ENCODE data around the gene STX18.

The STX18 gene

DNA sequence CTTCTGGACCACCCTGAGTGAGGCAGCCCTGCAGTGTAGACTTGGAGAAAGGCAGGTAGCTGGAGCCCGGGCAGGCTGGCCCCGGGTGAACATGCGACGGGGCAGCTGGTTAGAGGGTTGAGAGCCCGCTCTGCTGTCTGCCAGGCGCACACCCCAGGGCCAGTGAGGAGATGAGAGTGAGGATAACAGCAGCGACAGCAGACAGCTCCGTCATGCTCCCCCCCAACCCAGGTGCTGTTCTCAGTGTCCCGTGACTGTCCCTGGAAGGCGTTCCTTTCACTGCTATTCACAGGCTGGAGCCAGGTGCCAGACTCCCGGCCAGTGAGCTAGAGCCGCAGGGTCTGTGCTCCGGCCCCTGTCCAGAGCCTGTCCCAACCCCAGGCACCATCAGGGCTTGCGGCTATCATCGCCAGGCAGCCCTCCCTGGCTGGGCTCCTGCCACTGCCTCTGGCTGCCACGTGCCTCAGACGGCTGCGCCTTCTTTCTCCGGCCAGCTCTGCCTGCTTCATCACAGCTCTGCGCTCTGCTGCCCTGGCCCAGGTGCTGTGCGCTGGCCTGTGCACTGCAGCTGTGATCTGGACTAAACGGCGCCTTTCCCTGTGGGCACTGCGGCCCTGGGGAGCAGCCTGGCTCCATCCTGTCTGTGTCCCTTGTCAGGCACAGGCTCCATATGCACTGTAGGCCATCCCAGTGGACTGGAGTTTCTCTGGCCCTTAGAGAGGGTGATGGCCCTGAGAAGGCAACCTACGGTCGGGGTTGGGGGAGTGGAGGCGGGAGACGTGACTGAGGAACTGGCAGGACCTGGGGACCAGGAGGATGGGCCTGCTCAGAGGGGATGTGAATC lies 135.2 kb downstream of the STX18 start:
- no peak for DNase-seq (ENCODE audit: low read depth, low spot score)

DNA sequence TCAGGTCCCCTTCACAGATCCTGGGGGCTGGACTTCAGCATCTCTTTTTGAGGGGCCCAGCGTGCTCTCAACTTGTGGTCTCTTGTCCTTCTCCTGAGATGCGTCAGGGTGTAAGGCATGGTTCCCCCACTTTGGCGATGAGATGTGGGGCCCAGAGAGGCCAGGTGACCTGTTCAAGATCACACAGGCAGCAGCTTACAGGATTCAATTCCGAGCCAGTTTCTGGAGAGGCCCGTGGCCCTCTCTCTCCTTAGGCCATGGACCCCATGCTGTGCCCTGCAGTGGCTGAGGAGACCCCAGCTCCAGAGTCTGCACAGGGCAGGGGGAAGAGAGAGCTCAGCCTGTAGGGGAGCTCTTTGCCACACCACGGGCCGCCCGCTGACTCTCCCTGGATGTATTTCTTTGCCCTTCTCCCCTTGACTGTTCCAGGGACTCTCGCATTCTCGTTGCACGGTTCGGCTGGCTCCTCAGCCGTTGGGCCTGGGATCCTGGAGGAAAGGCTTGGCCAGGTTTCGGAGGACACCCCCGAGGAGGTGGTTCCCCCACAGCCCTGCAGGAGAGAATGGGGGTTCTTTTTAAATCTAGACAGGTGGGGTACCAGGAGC lies 136.4 kb downstream of the STX18 start:
- DNase-seq (ENCODE audit: low read depth, low spot score): no peak

DNA sequence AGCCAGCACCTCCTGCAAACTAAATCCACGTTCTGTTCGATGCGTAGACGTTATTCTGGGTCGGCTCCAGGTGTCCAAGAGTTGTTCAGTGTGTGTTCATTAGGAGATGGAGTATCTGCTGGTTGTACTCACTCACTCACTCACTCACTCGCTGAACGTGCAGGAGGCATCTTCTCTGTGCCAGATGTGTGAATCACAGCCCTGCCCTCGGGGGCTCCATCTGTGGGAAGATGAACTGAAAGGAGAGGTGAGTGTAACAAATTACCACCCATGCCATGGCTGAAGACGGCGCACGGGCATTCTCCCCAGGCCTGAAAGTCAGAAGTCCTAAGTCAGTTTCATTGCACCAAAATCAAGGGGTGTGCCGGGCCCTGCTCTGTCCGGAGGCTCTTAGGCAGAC lies 138.9 kb downstream of the STX18 start:
- no peak for DNase-seq (ENCODE audit: low read depth, low spot score)

DNA sequence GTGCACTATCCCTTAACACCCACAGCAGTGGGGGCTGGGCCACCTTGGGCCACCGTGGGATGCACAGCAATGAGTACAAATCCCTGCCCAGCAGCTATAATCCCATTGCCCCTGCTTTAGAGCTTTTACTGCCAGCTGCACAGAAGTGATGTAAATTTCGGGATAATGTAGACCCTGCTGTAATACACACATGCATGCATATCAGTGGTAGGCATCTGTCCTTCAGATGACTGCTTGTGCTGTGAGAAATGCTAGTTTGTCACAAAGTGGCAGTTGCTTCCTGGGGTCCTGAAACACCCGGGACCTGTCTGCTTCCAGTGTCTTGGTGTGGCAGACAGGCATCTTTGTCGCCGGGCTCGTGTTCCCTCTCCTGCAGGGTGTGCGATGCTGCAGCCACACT lies 140.8 kb downstream of the STX18 start:
- no peak for DNase-seq (ENCODE audit: low read depth, low spot score)

DNA sequence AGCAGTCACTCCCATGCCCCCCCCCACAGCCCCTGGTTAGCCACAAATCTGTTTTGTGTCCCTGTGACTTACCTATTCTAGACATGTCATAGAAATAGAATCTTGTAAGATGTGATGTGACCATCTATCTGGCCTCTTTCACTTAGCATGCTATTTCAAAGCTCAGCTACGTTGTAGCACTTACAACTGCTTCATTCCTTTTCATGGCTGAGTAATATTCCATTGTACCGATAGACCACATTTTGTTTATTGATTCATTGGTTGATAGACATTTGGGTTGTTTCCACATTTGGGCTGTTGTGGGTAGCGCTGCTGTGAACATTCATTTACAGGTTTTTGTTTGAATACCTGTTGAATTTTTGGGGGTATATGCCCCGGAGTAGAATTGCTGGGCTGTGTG lies 143.4 kb downstream of the STX18 start:
- no peak for DNase-seq (ENCODE audit: low read depth, low spot score)

DNA sequence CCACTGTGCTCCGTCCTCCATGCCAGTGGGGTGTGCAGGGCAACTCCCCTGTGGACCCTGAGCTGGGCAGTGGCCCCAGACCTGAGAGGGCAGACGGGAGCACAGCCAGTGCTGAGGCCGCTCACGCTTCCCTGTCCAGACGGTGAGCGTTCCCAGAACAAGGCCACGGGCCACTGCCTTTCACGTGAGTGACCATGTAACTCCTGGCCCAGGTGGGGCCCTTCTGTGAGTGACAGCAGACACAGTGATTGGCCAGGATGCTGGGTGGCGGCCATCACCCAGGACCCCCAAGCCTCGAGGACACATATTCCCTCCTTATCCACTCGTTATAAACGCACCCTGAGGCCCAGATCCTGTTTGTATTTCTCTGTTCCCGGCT lies 144.4 kb downstream of the STX18 start:
- DNase-seq (ENCODE audit: low read depth, low spot score): no peak

DNA sequence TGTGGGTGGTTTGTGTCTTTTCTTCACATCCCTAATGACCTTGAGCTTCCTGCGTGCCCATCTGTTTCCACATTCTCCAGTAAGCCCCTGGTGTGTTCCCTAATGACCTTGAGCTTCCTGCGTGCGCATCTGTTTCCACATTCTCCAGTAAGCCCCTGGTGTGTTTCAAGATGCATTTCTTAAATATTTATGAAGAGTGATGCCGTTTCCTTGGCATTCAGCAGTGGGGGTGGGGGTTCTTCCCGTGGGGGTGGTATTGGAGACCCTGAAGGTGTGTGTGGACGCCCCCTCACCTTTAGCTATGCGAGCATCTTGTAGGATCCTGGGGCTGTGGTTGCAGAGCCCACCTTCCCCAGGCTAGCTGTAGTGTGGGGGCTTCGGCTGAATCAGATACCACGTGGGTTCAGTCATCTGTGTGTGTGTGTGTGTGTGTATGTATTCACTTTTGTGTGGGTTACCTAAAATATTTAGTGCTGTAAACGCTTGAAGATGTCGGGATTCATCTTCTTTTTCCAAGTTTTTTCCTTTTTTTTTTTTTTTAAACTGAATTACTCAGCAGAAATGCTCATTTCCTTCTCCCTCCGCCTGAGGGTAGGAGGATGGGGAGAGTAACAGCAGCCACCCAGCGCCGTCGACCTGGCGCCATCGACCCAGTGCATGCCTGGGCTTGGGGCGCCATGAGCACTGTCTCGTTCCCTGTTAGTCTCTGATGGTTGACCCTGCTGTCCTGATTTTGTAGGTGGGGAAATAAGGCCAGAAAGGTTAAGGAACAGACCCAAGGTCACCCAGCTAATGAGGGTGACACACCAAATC lies 145.0 kb downstream of the STX18 start:
- DNase-seq (ENCODE audit: low read depth, low spot score): peak; percentile 71

DNA sequence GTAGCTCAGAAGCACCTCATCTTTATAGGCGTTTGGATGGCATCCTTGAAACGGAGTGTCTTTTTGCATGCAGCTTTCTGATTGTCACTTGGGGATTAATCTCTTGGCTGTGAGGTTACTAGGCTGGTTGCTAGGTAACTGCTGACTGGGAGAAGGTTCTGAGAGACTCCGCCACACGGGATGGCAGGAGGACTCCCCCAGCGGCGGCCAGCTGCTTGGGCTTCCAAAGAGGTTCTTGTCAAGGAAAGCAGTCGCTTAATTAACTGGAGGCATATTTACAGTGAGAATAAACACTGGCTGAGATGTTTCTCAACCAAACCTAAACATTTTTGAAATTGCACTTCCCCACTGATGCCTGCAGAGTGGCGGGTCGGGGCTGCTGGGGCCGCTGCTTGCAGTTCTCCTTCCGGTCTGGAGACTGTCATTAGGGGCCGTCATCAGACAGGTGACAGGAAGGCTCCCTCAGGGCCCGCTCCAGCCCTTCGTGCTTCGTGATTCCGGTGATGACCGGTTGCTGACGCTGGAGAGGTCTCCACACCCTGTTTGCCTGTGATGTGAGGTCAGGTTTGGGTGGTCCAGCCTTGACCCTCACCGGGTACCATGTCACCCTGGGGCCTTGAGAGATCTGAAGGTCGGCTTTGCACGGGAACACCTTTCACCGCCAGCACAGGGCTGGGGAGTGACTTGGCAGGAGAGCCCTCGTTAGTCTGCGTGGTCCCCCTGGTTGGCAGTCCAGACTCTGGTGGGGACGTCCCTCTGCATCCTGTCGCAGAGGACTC lies 145.8 kb downstream of the STX18 start:
- DNase-seq (ENCODE audit: low read depth, low spot score): no peak

DNA sequence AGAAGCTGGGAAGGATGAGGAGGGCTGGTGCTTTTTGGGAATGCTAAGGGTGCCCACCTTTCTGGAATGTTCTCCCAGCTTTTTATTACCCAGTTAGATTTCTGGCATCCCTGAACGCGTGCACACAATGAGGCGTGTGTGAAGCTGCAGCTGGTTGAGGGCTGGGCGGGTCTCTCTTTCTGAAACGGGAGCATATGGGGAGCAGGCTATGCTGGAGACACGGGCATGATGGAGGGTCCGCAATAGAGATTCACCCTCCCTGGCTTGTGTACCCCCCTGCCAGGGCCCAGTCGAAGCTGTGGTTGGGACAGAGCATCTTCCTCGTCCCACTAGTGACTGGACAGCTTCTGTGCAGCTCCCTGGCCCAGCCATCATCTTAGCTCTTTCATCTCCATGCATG lies 146.5 kb downstream of the STX18 start:
- DNase-seq (ENCODE audit: low read depth, low spot score): no peak

DNA sequence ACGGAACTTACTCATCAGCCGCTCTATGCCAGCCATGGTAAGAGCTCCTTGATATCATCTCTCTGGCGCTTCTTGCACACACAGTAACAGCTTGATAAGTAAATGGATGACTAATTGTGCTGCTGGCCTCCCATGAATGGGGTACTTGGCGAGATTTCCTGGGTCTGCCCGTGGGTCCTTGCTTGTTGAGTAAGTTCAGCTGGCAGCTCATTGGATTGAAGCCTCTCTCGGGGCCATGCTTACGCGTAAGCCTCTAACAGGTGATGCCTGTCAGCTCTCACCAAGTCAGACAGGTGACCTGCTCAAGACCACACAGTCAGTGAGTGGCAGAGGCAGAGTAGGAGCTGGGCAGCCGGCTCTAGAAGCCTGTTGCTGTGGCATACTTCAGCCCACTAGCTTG lies 147.2 kb downstream of the STX18 start:
- DNase-seq (ENCODE audit: low read depth, low spot score): no peak

DNA sequence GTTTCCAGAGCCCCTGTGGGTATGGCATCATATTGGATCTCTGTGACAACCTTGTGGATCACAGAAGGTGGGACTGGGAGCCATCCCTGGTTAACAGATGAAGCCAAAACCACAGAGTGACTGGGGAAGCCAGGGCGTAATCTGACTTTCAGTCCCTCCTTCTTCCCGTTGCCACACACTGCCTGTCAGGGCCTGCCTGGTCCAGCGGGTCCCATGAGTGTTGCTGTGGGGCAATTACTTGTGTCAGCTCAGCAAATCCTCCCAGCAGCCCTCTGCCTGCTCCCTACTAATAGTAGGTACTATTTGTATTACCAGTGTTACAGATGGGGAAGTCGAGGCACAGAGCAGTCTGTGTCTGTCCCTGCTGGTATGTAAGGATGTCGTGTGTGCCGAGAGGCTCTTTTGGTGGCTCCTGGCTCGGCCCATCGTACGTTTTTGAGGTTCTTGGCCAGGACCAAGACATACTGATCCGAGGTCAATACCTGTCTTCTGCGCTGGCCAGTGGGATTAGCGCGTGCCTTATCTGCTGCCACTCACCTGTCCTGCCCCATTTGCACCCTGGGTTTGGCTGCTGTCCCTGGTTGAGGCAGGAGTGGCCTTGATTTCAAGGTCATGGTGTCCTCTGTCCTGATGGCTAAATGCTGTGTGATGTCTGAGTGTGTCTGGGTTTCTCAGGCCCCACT lies 149.2 kb downstream of the STX18 start:
- no peak for DNase-seq (ENCODE audit: low read depth, low spot score)

DNA sequence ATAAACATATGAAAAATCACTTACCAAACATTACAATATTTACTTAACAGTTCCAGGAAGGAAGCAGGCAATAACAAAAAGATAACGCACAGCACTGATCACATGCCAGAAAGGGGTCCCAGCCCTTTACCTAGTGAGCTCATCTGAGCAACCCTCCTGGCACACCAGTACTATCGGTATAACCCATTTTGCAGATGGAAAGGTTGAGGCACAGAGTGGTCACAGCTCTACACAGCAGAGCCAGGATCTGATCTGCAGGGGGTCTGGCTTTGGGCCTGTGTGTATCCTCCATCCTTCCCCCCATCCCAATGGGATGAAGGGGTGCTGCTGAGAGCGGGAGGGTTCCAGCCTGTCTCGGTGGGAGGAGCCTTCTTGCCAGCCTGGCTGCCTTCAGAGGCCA lies 150.0 kb downstream of the STX18 start:
- DNase-seq (ENCODE audit: low read depth, low spot score): no peak

DNA sequence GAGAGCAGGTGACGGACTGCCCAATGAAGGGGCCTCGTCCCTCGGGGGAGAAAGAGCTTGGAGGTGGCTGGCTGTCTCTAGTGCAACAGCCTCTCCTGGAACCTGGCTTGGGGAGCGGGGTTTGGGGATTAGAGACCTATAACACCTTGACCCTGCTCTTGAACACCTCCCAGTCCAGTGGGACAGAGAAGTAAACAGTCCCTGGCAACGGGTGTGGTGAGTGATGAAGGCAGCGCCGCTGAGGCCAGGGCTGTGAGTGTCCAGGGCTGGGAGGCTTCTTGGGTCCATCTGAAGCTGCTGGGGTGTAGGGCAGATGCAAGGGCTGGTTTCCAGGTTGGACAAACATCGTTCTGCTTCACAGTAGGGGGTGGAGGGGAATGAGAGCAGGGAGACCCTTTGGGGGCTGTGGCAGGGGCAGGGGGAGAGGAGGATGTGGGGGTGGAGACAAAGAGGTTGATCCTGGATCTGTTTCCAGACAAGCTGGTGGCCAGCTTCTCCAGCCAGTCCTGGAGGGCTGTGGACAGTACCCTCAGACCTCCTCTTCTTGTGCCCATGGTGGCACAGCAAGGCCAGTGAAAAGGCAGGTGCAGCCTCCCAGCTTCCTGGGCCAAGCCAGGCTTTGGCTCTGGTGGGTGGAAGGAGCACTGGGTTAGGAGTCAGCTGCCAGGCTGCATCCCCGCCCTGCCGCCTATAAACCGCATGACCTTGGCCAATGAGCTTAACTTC lies 151.2 kb downstream of the STX18 start:
- DNase-seq (ENCODE audit: low read depth, low spot score): no peak

DNA sequence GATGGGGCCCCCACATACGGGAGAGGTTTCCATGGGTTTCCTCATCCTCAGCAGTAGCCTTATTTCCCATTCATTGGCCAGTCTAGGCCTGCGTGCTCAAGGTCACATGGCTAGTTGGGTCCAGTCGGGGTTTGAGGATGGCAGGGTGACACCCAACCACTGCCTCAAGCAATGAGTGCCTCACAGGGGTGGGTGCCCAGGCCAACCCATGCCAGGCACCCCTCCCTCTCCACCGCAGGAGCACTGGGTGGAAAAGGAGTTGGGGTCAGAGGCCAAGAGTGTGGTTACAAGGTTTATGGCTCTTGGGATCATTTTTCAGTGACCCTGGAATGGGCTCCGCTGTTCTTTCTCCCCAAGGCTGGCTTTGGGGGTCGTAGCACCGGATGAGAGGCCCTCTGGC lies 151.8 kb downstream of the STX18 start:
- DNase-seq (ENCODE audit: low read depth, low spot score): no peak

DNA sequence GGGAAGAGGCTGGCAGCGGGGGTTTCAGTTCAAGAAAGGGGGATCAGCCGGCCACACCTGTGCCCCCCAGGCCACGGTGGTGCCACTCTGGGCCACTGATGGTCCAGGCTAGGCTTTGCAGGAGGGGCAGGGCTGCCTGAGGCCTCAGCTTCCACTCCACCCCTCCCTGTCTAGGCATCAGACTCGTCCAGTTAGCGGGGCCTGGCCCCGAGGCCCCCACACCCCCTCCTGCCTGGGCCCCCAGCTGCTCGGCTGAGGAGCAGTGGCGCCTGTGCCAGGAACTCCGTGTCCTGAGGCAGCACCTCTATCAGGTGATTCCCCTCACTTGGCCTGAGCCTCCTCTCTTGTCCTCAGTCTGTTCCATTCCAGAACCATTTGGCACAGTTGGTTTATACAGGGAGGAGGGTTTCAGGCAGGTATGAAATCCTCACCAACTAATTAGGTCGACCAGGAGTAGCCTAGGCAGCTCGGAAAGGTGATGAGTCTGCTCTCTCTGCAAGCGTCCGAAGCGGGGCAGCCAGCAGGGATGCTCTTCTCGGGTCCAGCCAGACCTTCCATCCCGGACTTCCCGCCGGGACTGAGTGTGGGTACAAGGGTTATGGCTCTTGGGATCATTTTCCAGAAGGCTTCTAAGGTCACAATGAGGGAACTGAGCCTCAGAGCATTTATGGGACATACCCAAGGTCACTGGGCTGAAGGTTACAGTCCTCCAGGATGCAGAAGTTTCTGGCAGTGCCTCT lies 152.8 kb downstream of the STX18 start:
- no peak for DNase-seq (ENCODE audit: low read depth, low spot score)

DNA sequence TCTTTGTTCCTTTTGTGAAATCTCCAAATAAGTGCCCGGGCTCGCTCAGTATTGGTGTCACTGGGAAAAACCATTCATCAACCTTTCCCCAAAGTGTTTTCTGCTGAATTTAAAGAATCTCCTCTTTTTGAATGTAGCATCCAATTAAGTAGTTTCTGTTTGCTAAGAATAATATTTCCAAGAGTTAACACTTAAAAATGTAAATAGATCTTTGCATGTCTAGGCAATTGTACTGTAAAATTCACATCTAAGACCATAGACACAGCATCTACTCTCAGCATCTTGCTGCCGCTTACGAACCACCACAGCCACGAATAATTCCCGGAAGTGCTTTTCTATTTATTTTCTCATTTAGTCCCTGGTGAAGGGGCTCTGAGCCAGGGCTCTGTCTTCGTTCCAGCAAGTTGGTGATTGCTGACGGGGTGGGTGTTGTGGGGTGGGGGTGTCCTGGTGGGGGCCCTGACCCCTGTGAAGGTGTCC lies 153.5 kb downstream of the STX18 start:
- DNase-seq (ENCODE audit: low read depth, low spot score): no peak

DNA sequence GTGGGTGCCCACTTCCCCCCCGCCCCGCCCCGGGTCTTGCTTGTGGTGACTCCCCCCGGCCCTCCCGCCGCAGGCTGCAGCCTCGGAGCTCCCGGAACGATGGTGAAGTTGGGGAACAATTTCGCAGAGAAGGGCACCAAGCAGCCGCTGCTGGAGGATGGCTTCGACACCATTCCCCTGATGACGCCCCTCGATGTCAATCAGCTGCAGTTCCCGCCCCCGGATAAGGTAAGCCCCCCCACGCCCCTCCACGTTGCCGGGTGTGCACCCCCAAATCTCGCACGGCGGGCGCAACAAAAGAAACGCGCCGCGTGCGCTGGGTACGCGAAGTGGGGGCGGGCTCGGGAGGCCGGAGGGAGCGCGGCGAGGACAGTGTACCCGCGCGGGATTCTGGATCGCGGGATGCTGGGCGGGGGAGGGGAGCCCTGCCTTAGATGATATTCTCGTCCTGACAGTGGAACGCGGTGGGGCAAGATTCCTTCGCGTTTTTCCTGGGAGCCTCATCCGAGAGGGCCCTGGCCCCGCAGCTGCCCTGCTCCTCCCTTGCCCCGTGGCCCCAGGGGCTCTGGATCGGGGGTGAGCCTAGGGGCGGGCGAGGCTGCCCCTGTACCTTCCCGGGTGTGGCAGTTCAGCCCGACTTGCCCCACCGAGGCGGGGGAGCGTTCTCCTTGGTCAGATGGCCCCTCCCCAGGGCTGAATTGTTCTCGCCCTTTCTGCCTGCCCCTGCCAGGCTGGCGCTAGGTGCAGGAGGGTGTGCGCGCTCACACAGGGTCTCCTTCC lies 154.1 kb downstream of the STX18 start:
- DNase-seq (ENCODE audit: low read depth, low spot score): no peak

DNA sequence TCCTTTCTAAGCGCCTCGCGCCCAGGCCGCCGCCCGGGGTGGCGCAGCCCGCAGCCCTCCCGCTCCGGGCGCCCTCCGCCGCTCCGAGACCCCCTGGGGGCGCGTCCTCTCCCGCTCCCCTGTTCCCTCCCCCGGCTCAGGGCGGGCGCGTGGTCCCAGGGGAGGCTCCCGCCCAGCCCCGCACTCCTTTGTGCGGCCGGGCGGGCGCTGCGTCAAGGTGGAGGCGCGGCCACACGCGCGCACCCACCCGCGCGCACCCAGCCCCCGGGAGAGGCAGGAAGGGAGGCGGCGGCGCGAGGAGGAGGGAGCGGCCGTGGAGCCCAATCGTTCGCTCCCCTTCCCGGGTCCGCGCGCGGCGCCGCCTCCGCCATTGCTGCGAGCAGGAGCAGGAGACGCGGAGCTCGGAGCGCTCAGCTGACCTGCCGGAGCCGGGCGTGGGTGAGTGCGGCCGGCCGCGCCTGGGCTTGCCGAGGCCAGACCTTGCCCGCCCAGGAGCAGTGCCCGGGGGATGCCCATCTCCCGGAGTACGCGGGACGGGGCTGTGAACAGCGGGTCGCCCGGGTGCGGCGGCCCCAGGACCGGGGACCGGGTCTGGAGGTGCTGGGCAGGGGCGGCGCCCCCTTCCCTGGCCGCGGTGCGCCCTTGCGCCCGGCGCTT lies 155.0 kb downstream of the STX18 start, which contains the start of gene NSG1:
Gene NSG1 (plus strand): TSS at position 367 of the 657 bp plus-strand sequence. CDS start 528 bp downstream, outside the sequence.
- no peak for DNase-seq (ENCODE audit: low read depth, low spot score)

Measured in iPS DF 19.7 (cell line).